HG02885 (cell line): ENCODE measurements around the gene TM4SF18.
"Not testable (repeated sequence)": the region's sequence is repeated elsewhere in the genome, so short reads cannot be mapped to it uniquely, and the experiment has no call there.

Experiments
- ATAC-seq: cut with Tn5 transposase; IDR thresholded peaks from one replicate; pipeline ENCODE4 v1.9.1; 2021; ENCODE audit warnings: mild to moderate bottlenecking; ENCODE audit not compliant: unreplicated experiment, poor library complexity

The TM4SF18 gene

GRCh38 chr3:149368674-149369497 is 35.5 kb upstream of the TM4SF18 start:
- ATAC-seq: no peak

GRCh38 chr3:149368201-149368673 is 34.8 kb upstream of the TM4SF18 start:
- ATAC-seq: no peak

GRCh38 chr3:149366941-149367840 is 33.8 kb upstream of the TM4SF18 start:
- no peak for ATAC-seq

GRCh38 chr3:149366031-149366430 is 32.6 kb upstream of the TM4SF18 start:
- no peak for ATAC-seq

GRCh38 chr3:149364624-149365023 is 31.2 kb upstream of the TM4SF18 start:
- ATAC-seq: no peak

- ATAC-seq: no peak
Measured at GRCh38 chr3:149363053-149363452, 29.6 kb upstream of the TM4SF18 start.

GRCh38 chr3:149362366-149362765 is 28.9 kb upstream of the TM4SF18 start:
- no peak for ATAC-seq

- ATAC-seq: no peak
Measured at GRCh38 chr3:149356630-149357029, 23.2 kb upstream of the TM4SF18 start.

GRCh38 chr3:149356044-149356592 is 22.7 kb upstream of the TM4SF18 start:
- ATAC-seq: no peak

- no peak for ATAC-seq
Measured at GRCh38 chr3:149353581-149354184, 20.2 kb upstream of the TM4SF18 start.

GRCh38 chr3:149352556-149352955 is 19.1 kb upstream of the TM4SF18 start:
- peak; percentile 98 for ATAC-seq

GRCh38 chr3:149343951-149344350 is 10.5 kb upstream of the TM4SF18 start:
- no peak for ATAC-seq

GRCh38 chr3:149342413-149343380 is 9.3 kb upstream of the TM4SF18 start:
- ATAC-seq: no peak

GRCh38 chr3:149340310-149340933 is 7.0 kb upstream of the TM4SF18 start:
- no peak for ATAC-seq

- no peak for ATAC-seq
Measured at GRCh38 chr3:149339931-149340309, 6.5 kb upstream of the TM4SF18 start.

- ATAC-seq: not testable (repeated sequence)
Measured at GRCh38 chr3:149337486-149337885, 4.0 kb upstream of the TM4SF18 start.

- ATAC-seq: no peak
Measured at GRCh38 chr3:149336925-149337324, 3.5 kb upstream of the TM4SF18 start.

GRCh38 chr3:149332771-149333170 is 665 bp downstream of the TM4SF18 start:
- no peak for ATAC-seq

- no peak for ATAC-seq
Measured at GRCh38 chr3:149332227-149332765, 1.1 kb downstream of the TM4SF18 start.
